Measurements from ENCODE around the gene MAPK8IP2. TPM values are rescaled to one million over a fixed set of nuclear protein-coding genes. Genes with fewer than 3 reads are reported as not detected.

Gene MAPK8IP2
- total RNA-seq, 1 experiment from 2014 or later: 0.79 TPM

DNA sequence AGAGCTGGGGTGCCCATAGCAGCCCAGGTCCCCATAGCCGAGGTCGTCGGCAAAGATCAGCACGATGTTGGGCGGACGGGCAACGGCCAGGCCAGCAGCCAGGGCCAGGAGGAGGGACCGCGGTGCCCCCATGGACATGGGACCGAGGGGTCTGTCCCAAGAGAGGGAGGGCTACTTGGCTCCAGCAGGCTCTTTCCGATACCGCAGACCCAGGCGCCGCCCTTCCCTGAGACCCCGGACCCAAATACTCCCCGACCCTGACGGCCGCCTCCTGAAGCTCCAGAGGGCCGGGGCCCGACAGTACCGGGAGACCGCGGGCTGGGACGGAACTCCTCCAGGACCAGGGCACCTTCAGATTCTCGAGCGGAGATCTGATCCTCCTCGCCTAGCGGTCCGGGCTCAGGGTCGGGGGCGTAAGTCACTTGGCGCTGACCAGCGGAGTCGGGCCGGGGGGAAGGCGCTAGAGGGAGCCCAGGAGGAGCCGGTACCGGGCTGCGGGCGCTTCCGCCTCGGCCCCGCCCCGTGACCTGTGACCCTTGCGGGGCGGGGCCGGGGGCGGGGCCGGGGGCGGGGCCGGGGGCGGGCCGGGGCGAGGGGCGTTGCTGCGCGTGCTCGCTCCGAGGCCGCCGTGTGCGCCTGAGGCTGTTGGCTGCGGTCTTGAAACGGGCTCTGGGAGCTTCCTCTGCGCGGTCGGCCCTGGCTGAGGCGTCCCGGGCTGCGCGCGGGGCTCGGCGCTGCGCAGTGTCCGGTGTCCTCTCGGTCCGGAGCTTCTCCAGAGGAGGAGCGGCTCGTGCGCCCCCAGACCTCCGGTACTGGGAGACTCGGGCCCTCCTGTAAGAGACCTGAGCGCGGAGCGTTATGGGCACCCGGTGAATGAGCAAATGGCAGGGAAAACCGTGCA is 27.3 kb downstream of the MAPK8IP2 start, which contains the start of gene ARSA:
Gene ARSA, minus strand, starts transcription at position 511 of the 901 bp plus-strand sequence. Its CDS starts 373 bp downstream, at position 138.
- intact Hi-C loops (cut with micrococcal nuclease; ENCODE audit: unreplicated experiment): loop anchor here (1.0 kb wide), 1 partner anchor 63 kb away; no protein-coding TSS in a partner anchor
- Histone ChIP-seq H3K36me3 (ENCODE audit: low read depth) (no peaks in the 10 kb centered on the region), H3K4me3 (peak within 1 kb of the TSS; percentile 99), H2AFZ (peak within 1 kb of the TSS; percentile 100), H3F3A (ENCODE audit: insufficient read depth, low read depth) (peaks cover 20% of the 10 kb centered on the region; the same call in 1 of the 2 replicates), H3K9me3 (ENCODE audit: insufficient read depth, low read depth) (no peaks in the 10 kb centered on the region), H3K9me2 (ENCODE audit: insufficient read depth) (no peaks in the 10 kb centered on the region), H3K79me2 (ENCODE audit: low read depth) (peaks cover 7% of the 10 kb centered on the region; the same call in 1 of the 2 replicates), H3K27me3 (ENCODE audit: insufficient read depth, low read depth) (no peaks in the 10 kb centered on the region), H3K4me2 (peak within 1 kb of the TSS; percentile 98), H4K20me1 (ENCODE audit: insufficient read depth) (no peaks in the 10 kb centered on the region), H3K4me1 (replicated peaks; ENCODE audit: insufficient read depth) (peaks cover 14% of the 10 kb centered on the region), H3K27ac (no peak within 1 kb of the TSS)
- TF ChIP-seq, protein P1, sequence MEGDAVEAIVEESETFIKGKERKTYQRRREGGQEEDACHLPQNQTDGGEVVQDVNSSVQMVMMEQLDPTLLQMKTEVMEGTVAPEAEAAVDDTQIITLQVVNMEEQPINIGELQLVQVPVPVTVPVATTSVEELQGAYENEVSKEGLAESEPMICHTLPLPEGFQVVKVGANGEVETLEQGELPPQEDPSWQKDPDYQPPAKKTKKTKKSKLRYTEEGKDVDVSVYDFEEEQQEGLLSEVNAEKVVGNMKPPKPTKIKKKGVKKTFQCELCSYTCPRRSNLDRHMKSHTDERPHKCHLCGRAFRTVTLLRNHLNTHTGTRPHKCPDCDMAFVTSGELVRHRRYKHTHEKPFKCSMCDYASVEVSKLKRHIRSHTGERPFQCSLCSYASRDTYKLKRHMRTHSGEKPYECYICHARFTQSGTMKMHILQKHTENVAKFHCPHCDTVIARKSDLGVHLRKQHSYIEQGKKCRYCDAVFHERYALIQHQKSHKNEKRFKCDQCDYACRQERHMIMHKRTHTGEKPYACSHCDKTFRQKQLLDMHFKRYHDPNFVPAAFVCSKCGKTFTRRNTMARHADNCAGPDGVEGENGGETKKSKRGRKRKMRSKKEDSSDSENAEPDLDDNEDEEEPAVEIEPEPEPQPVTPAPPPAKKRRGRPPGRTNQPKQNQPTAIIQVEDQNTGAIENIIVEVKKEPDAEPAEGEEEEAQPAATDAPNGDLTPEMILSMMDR (conservative IDR thresholded peaks at IDR 0.05): peak; percentile 62; the same call in 1 of the 2 replicates
- TF ChIP-seq EZH2 (IDR thresholded peaks at IDR 0.05; ENCODE audit: low read depth): no peak
- TSS peak; percentile 67 for BruUV-seq (replicated peaks)
- ChIA-PET CTCF (interaction anchor here (0.5 to 0.7 kb wide), 2 partner anchors 19 to 48 kb away, joined by 3 to 4 read pairs; no protein-coding TSS in a partner anchor), POLR2A (ENCODE audit: unreplicated experiment) (interaction anchor here (0.6 kb wide), 1 partner anchor 232 kb away, joined by 3 read pairs; no protein-coding TSS in a partner anchor)
- peak; percentile 76 to 82 for DNase-seq

DNA sequence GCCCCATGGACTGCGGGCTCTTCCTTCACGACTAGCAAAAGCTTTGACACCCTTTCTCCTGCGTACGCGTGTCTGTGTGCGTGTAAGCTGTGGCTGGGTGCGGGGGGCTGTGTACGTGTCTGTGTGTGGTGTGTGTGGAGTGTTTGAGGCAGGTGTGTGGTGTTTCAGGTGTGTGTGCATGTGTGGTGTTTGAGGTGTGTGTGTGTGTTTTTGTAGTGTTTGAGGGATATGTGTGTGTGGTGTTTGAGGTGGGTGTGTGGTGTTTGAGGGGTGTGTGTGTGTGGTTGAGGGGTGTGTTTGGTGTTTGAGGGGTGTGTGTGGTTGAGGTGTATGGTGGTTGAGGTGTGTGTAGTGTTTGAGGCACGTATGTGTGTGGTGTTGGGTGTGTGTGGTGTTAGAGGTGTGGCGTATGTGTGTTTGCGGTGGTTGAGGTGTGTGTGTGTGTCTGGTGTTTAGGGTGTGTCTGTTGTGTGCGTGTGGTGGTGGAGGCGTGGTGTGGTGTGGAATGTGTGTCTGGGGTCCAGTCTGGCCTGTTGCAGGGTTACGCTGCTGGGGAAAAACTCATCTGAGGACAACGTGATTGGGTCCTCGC is 28.0 kb downstream of the MAPK8IP2 start:
- Histone ChIP-seq H3K27me3 (ENCODE audit: insufficient read depth, low read depth) (no peaks in the 10 kb centered on the region), H3K9me2 (ENCODE audit: insufficient read depth) (no peaks in the 10 kb centered on the region), H3F3A (ENCODE audit: insufficient read depth, low read depth) (peaks cover 20% of the 10 kb centered on the region; the same call in 1 of the 2 replicates), H3K9me3 (ENCODE audit: insufficient read depth, low read depth) (no peaks in the 10 kb centered on the region), H3K4me3 (peak overlapping the region; percentile 99), H3K4me1 (replicated peaks; ENCODE audit: insufficient read depth) (peaks cover 14% of the 10 kb centered on the region), H3K4me2 (peak overlapping the region; percentile 98), H2AFZ (peak overlapping the region; percentile 100), H3K27ac (no peak overlapping the region), H3K79me2 (ENCODE audit: low read depth) (peaks cover 7% of the 10 kb centered on the region; the same call in 1 of the 2 replicates), H3K36me3 (ENCODE audit: low read depth) (no peaks in the 10 kb centered on the region), H4K20me1 (ENCODE audit: insufficient read depth) (no peaks in the 10 kb centered on the region)
- TF ChIP-seq, protein P1 (conservative IDR thresholded peaks at IDR 0.05): no peak
- no peak for TF ChIP-seq EZH2 (IDR thresholded peaks at IDR 0.05; ENCODE audit: low read depth)
- ChIA-PET POLR2A (ENCODE audit: unreplicated experiment) (interaction anchor here (0.6 kb wide), 1 partner anchor 233 kb away, joined by 3 read pairs; no protein-coding TSS in a partner anchor), CTCF (interaction anchor here (0.5 to 0.7 kb wide), 2 partner anchors 19 to 47 kb away, joined by 3 to 4 read pairs; no protein-coding TSS in a partner anchor)
- intact Hi-C loops (cut with micrococcal nuclease; ENCODE audit: unreplicated experiment): loop anchor here (1.0 kb wide), 1 partner anchor 63 kb away; no protein-coding TSS in a partner anchor
- peak in 1 of 2 experiments; percentile 31 for DNase-seq
- no TSS peak for BruUV-seq (replicated peaks)

DNA sequence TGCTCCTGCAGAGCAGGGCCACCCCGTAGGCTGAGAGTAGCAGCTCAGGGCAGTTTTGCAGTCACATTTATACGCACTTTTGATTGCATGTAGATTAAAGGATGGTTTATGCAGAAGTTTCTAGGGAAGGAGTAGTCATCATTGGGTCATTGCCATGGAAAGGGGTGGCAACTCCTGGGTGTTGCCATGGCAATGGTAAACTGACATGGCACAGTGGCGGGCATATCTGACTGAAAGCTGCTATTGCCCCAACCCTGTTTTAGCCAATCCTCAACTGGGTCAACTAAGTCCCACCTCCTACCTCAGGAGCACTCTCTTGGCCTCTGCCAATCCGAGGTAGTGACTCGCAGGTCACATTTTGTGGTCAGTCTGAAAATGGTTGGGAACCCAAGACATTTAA is 29.8 kb downstream of the MAPK8IP2 start:
- H3K9me2 ChIP-seq (ENCODE audit: insufficient read depth): no peaks in the 10 kb centered on the region
- no peak overlapping the region for H2AFZ ChIP-seq
- POLR2A ChIA-PET (ENCODE audit: unreplicated experiment): no interaction called here
- no TSS peak for BruUV-seq (replicated peaks)
- H4K20me1 ChIP-seq (ENCODE audit: insufficient read depth): no peaks in the 10 kb centered on the region
- CTCF ChIA-PET: no interaction called here
- H3K36me3 ChIP-seq (ENCODE audit: low read depth): no peaks in the 10 kb centered on the region
- no peaks in the 10 kb centered on the region for H3K27me3 ChIP-seq (ENCODE audit: insufficient read depth, low read depth)
- peaks cover 7% of the 10 kb centered on the region; the same call in 1 of the 2 replicates for H3K79me2 ChIP-seq (ENCODE audit: low read depth)
- TF ChIP-seq, protein P1 (conservative IDR thresholded peaks at IDR 0.05): no peak
- no peak for TF ChIP-seq EZH2 (IDR thresholded peaks at IDR 0.05; ENCODE audit: low read depth)
- H3F3A ChIP-seq (ENCODE audit: insufficient read depth, low read depth): peaks cover 20% of the 10 kb centered on the region; the same call in 1 of the 2 replicates
- H3K9me3 ChIP-seq (ENCODE audit: insufficient read depth, low read depth): no peaks in the 10 kb centered on the region
- intact Hi-C loops (cut with micrococcal nuclease; ENCODE audit: unreplicated experiment): no loop called here
- peak in 1 of 2 experiments; percentile 34 for DNase-seq
- H3K27ac ChIP-seq: no peak overlapping the region
- H3K4me3 ChIP-seq: no peak overlapping the region
- H3K4me2 ChIP-seq: no peak overlapping the region
- peaks cover 14% of the 10 kb centered on the region for H3K4me1 ChIP-seq (replicated peaks; ENCODE audit: insufficient read depth)

All from PC-9 (cell line).